Neural progenitor cell (in vitro differentiated cells): ENCODE data around the gene FGD2. TPM values are rescaled to one million over a fixed set of nuclear protein-coding genes. Genes with fewer than 3 reads are reported as not detected.

Source experiments
- DNase-seq: peaks from one replicate; pipeline ENCODE4 v3.0.0-alpha.2; 2016; ENCODE audit warnings: low spot score
- H2AFZ ChIP-seq: fragments of 200-600 bp; sonication (generic); replicated peaks from 2 replicates; pipeline ENCODE4 v1.6.1; 2016; ENCODE audit warnings: antibody characterized with exemption
- H3F3A ChIP-seq: fragments of 200-600 bp; sonication (generic); 2 replicates; pipeline ENCODE4 v1.6.1; 2016; ENCODE audit warnings: antibody characterized with exemption, low read depth
- H3K27ac ChIP-seq: fragments of 200-600 bp; sonication (generic); 2 replicates; pipeline ENCODE4 v1.5.1; 2016; ENCODE audit warnings: mild to moderate bottlenecking
- H3K27me3 ChIP-seq: fragments of 200-600 bp; sonication (generic); 2 replicates; pipeline ENCODE4 v1.6.1; 2016; ENCODE audit warnings: mild to moderate bottlenecking, moderate library complexity
- H3K36me3 ChIP-seq: fragments of 200-600 bp; sonication (generic); 2 replicates; pipeline ENCODE4 v1.5.1; 2016
- H3K4me1 ChIP-seq: fragments of 200-600 bp; sonication (generic); 2 replicates; pipeline ENCODE4 v1.6.1; 2016; ENCODE audit warnings: mixed run types
- H3K4me2 ChIP-seq: fragments of 200-600 bp; sonication (generic); 2 replicates; pipeline ENCODE4 v1.6.1; 2016
- H3K4me3 ChIP-seq: fragments of 200-600 bp; sonication (generic); 2 replicates; pipeline ENCODE4 v1.5.1; 2016
- H3K79me2 ChIP-seq: fragments of 200-600 bp; sonication (generic); 2 replicates; pipeline ENCODE4 v1.6.1; 2016; ENCODE audit warnings: low read depth
- H3K9ac ChIP-seq: fragments of 200-600 bp; sonication (generic); 2 replicates; pipeline ENCODE4 v1.6.1; 2016
- H3K9me3 ChIP-seq: fragments of 200-600 bp; sonication (generic); 2 replicates; pipeline ENCODE4 v1.5.1; 2016; ENCODE audit warnings: low read depth
- H4K20me1 ChIP-seq: fragments of 200-600 bp; sonication (generic); 2 replicates; pipeline ENCODE4 v1.6.1; 2016; ENCODE audit warnings: low read depth
- H3K27ac Mint-ChIP-seq: 3 replicates; pipeline ENCODE4 v1.8.0; 2021; ENCODE audit warnings: mixed read lengths
- H3K27me3 Mint-ChIP-seq: 2 replicates; pipeline ENCODE4 v1.8.0; 2022; ENCODE audit warnings: low read depth, mild to moderate bottlenecking, inconsistent platforms, moderate library complexity, mixed read lengths; ENCODE audit not compliant: insufficient read depth
- H3K36me3 Mint-ChIP-seq: 3 replicates; pipeline ENCODE4 v1.8.0; 2021; ENCODE audit warnings: mixed read lengths
- H3K4me1 Mint-ChIP-seq: 3 replicates; pipeline ENCODE4 v1.8.0; 2021; ENCODE audit warnings: mixed read lengths
- H3K4me3 Mint-ChIP-seq: 3 replicates; pipeline ENCODE4 v1.8.0; 2021; ENCODE audit warnings: mild to moderate bottlenecking, moderate library complexity, mixed read lengths
- H3K9me3 Mint-ChIP-seq: 3 replicates; pipeline ENCODE4 v1.8.0; 2020; ENCODE audit warnings: mixed read lengths
- EZH2 ChIP-seq: fragments of 200-600 bp; sonication (generic); IDR thresholded peaks from 2 replicates; pipeline ENCODE4 v1.6.1; 2017; ENCODE audit warnings: antibody characterized with exemption, mild to moderate bottlenecking, moderate library complexity
- EZH2phosphoT487 ChIP-seq: fragments of 200-600 bp; sonication (generic); IDR thresholded peaks from 2 replicates; pipeline ENCODE4 v1.6.1; 2017; ENCODE audit warnings: antibody characterized with exemption
- total RNA-seq: library from RNA; depleted of rRNA; stranded (reverse); fragments of >200 nt; gene quantifications from 2 replicates; pipeline ENCODE4 v1.2.3, GENCODE V29; 2015; ENCODE audit warnings: low replicate concordance
- TF ChIP-seq, protein P1 (sequence below): fragments of 200-600 bp; sonication (generic); IDR thresholded peaks from 2 replicates; pipeline ENCODE4 v1.5.1; 2017; ENCODE audit warnings: antibody characterized with exemption, mild to moderate bottlenecking

The FGD2 gene
- total RNA-seq, 1 donor from 2014 or later, result 0.06 TPM

DNA sequence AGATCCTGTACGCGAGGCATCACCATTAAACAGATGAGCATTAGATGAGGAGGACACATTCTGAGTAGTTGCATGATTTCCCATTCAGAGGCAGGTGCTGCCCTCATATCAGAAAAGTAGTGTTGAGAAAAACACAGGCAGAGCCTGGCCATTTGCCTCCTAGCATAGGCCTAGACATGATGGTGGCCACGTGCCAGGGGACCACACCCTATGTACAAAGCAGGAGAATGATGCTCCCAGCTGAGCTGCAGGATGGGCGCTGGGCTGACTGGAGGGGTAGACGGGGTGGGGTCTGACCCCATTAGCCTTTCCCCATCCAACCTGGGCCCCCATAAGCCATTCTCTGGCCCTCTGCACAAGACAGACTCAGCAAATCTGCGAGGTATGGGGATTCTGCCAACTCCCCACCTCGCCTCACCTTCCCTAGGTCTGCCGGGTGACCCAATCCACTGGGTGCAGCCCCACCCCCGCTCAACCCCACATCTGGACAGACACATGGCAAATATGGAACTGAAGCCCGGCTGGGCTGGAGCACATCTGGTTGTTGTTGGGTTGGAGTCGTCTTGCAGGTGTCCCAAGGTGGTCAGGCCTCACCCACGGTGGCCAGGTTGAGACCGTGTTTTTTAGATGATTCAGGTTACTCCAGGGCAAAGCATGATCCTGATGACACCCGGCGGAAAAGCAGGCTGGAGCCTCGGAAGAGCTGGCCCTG, 37.0 kb upstream of the FGD2 start:
- Histone ChIP-seq H2AFZ (no peak overlapping the region), H3K27me3 (no peaks in the 10 kb centered on the region), H3F3A (peaks cover 7% of the 10 kb centered on the region), H4K20me1 (no peaks in the 10 kb centered on the region), H3K36me3 (no peaks in the 10 kb centered on the region), H3K4me3 (no peak overlapping the region), H3K27ac (no peak overlapping the region), H3K9me3 (no peaks in the 10 kb centered on the region), H3K79me2 (no peaks in the 10 kb centered on the region), H3K4me2 (no peak overlapping the region), H3K9ac (no peak overlapping the region), H3K4me1 (no peaks in the 10 kb centered on the region)
- peaks cover 5% of the 10 kb centered on the region for H3K4me1 Mint-ChIP-seq
- DNase-seq, result no peak
- TF ChIP-seq, protein P1, sequence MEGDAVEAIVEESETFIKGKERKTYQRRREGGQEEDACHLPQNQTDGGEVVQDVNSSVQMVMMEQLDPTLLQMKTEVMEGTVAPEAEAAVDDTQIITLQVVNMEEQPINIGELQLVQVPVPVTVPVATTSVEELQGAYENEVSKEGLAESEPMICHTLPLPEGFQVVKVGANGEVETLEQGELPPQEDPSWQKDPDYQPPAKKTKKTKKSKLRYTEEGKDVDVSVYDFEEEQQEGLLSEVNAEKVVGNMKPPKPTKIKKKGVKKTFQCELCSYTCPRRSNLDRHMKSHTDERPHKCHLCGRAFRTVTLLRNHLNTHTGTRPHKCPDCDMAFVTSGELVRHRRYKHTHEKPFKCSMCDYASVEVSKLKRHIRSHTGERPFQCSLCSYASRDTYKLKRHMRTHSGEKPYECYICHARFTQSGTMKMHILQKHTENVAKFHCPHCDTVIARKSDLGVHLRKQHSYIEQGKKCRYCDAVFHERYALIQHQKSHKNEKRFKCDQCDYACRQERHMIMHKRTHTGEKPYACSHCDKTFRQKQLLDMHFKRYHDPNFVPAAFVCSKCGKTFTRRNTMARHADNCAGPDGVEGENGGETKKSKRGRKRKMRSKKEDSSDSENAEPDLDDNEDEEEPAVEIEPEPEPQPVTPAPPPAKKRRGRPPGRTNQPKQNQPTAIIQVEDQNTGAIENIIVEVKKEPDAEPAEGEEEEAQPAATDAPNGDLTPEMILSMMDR, result no peak
- no peak for TF ChIP-seq EZH2
- TF ChIP-seq EZH2phosphoT487, result no peak
- peaks cover 11% of the 10 kb centered on the region for H3K36me3 Mint-ChIP-seq
- no peak overlapping the region for H3K27ac Mint-ChIP-seq
- H3K27me3 Mint-ChIP-seq, result peaks cover 3% of the 10 kb centered on the region
- no peak overlapping the region for H3K4me3 Mint-ChIP-seq
- no peaks in the 10 kb centered on the region for H3K9me3 Mint-ChIP-seq

DNA sequence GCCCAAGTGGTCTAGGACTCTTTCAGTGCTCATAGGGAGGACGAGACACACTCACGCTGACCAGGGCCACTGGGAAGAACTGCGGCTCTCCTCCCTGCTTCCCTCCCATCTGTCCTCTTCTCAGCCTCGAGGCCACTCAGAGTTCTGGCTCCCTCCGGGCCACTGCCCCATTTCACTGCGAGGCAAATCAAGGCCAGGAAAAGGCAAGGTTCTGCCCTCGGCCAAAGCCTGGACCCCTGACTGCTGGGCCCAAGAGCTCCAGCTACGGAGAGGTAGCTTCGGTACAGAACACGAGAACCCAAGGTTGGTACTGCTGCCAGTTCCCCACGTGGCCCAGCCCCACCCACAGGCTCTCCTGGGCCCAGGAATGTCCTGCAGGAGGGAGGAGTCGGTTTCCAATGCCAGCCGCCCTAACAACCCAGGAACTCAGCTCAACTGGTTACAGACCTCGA, 36.2 kb upstream of the FGD2 start:
- H3K27me3 ChIP-seq, result no peaks in the 10 kb centered on the region
- no peak for DNase-seq
- H3K4me3 Mint-ChIP-seq, result no peak overlapping the region
- H3K36me3 Mint-ChIP-seq, result peaks cover 11% of the 10 kb centered on the region
- no peak overlapping the region for H3K9ac ChIP-seq
- H3K36me3 ChIP-seq, result no peaks in the 10 kb centered on the region
- no peak overlapping the region for H3K27ac Mint-ChIP-seq
- no peak overlapping the region for H3K4me3 ChIP-seq
- H3K9me3 ChIP-seq, result no peaks in the 10 kb centered on the region
- peaks cover 3% of the 10 kb centered on the region for H3K4me1 Mint-ChIP-seq
- H2AFZ ChIP-seq, result no peak overlapping the region
- H4K20me1 ChIP-seq, result no peaks in the 10 kb centered on the region
- H3K9me3 Mint-ChIP-seq, result no peaks in the 10 kb centered on the region
- H3K27ac ChIP-seq, result no peak overlapping the region
- TF ChIP-seq, protein P1, result no peak
- no peak for TF ChIP-seq EZH2
- no peak for TF ChIP-seq EZH2phosphoT487
- H3F3A ChIP-seq, result peaks cover 6% of the 10 kb centered on the region
- H3K27me3 Mint-ChIP-seq, result peaks cover 3% of the 10 kb centered on the region
- H3K79me2 ChIP-seq, result no peaks in the 10 kb centered on the region
- H3K4me2 ChIP-seq, result no peak overlapping the region
- no peaks in the 10 kb centered on the region for H3K4me1 ChIP-seq

DNA sequence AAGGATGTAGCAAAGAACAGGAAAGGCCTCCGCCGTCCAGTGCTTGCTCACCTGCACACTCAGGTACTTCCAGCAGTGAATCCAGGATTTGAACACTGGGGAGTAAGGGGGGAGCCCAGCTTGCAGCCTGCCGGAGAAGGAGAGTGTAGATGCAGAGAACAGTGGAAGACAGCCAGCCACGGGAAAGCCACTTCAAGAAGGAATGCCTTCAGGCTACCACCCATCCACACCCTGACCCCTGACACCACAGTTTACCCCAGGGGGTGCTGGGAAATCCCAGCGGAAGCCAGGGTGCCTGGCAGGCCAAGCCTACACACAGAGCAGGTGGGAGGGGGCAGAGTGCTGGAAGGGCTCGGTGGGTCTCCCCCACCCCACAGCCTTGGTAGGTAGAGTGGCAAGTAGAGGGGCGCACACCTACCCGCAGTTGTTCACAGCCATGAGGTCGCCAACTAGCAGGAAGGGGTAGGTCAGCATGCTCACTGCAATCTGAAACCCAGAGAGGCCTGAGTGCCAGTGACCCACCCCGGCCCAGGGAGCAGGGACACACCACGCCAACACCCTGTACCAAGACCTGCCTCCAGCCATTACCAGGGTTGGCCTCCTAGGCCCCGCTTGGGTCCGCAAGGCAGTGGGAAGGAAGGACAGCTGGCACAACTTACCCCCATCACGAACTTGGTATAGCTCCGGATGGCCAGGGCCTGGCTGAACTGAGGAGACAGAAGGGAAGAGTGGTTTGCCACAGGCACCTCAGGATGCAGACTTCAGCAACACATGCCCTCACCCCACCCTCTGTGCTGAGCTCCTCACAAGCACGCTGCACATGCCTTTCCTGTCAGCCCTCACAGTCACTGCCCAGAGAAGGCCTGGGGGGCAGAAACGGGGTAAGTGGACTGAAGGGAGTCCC, 35.2 kb upstream of the FGD2 start:
- H3K4me1 ChIP-seq, result no peaks in the 10 kb centered on the region
- no peaks in the 10 kb centered on the region for H3K9me3 ChIP-seq
- H3K9ac ChIP-seq, result no peak overlapping the region
- H3K36me3 ChIP-seq, result no peaks in the 10 kb centered on the region
- no peaks in the 10 kb centered on the region for H4K20me1 ChIP-seq
- TF ChIP-seq EZH2 (no peak), EZH2phosphoT487 (no peak)
- TF ChIP-seq, protein P1, result no peak
- peaks cover 3% of the 10 kb centered on the region for H3K27me3 Mint-ChIP-seq
- H3K4me3 ChIP-seq, result no peak overlapping the region
- H3K79me2 ChIP-seq, result no peaks in the 10 kb centered on the region
- no peak overlapping the region for H2AFZ ChIP-seq
- DNase-seq, result no peak
- H3K9me3 Mint-ChIP-seq, result no peaks in the 10 kb centered on the region
- peaks cover 15% of the 10 kb centered on the region for H3K36me3 Mint-ChIP-seq
- H3K27ac ChIP-seq, result no peak overlapping the region
- no peaks in the 10 kb centered on the region for H3K4me1 Mint-ChIP-seq
- H3K4me2 ChIP-seq, result no peak overlapping the region
- no peak overlapping the region for H3K27ac Mint-ChIP-seq
- H3K4me3 Mint-ChIP-seq, result no peak overlapping the region
- H3K27me3 ChIP-seq, result no peaks in the 10 kb centered on the region
- H3F3A ChIP-seq, result peaks cover 6% of the 10 kb centered on the region
